DMS114 treated with DMSO at 0.1 percent for 48 hours (cell line): ENCODE measurements around the gene UBALD2.
"Not testable (repeated sequence)": the region's sequence is repeated elsewhere in the genome, so short reads cannot be mapped to it uniquely, and the experiment has no call there.

Experiments used
- DNase-seq: peaks from one replicate; lab custom pipeline; 2025; ENCODE audit not compliant: unreplicated experiment; lab: John Stamatoyannopoulos, UW

Gene UBALD2

DNA sequence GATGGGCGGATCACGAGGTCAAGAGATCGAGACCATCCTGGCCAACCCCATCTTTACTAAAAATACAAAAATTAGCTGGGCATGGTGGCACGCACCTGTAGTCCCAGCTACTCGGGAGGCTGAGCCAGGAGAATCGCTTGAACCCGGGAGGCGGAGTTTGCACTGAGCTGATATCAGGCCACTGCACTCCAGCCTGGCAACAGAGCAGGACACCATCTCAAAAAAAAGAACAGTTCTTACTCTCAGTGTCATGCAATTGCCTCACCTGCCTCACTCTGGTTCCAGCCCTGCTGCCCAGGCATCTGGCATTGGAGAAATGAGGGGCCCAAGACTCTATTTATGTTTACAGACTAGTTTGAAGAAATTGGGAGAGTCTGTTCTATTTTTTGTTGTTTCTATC lies 20.4 kb upstream of the UBALD2 start:
- not testable (repeated sequence) for DNase-seq

DNA sequence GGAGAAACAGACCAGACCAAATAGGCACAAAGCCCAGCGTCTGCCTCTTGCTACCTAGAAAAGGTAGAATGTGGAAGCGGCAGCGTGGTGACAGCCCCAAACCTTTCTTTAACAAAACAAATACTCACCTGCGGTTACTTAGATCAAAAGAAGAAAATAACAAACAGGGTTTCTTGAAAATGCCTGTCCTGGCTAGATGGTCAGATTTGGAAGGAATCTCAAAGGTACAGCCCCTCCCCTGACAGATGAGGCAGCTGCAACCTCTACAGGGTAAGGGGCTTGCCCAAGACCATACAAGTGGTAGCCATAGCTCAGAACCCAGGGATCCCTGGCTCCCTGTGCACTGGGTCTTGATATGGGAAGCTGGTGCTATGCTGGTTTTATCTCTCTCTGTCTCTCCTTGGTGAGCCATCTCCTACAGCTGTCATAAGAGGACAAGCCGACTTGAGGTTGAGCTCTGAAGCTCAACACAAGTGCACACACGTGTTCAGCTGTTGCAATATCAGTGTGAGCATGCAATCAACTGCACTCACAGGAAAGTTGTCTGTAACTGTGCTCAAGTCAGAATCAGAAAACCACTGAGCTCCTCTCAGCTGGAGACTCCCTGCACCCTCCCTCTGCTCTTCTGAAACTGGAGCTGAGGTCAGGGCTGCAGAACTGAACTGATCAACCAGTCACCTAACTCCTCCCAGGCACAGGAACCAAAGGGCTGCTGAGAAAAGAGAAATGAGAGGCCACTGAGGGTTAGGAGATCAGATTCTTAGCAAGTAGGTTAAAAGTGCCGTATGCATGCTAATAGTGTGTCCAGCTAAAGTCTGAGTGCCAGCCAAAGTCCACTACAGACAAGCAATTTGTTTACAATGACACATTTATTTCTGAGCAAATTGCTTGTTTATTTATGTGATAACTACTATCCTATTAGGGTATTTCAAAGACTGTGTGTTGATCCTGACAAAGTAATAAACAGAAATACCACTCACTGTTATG lies 18.8 kb upstream of the UBALD2 start:
- no peak for DNase-seq

DNA sequence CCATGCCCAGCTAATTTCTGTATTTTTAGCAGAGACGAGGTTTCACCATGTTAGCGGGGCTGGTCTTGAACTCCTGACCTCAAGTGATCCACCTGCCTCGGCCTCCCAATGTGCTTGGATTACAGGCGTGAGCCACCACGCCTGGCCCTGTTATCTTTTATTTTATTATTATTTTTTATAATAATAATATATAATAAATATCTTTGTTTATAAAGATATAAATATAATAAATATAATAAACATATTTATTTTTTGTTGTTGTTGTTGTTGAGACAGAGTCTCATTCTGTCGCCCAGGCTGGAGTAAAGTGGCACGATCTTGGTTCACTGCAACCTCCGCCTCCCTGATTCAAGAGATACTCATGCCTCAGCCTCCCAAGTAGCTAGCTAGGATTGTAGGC lies 17.8 kb upstream of the UBALD2 start:
- DNase-seq, result no peak

DNA sequence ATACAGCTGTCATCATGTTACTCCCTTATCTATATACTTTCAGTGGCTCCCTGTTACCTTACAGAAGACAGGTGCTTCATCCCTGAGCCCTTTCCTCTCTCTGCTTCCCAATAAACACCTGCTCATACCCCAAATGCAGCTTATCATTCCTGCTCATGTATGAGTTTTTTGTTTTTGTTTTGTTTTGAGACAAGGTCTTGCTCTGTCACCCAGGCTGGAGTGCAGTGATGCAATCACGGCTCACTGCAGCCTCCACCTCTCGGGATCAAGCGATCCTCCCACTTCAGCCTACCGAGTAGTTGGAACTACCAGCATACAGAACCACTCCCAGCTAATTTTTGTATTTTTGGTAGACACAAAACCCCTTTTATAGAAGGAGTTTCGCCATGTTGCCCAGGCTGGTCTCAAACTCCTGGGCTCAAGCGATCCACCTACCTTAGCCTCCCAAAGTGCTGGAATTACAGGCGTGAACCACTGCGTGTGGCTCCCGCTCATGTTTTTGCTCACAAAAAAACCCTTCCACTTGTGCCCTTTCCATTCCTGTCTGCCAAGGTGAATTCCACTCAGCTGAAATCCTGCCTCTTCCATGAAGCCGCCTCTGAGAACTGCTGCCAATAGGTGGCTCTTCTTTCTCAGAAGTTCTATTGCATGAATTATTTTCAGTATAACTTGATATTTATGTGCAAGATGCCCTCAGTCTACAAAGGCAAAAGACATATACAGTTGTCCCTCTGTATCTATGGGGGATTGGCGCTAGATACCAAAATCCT lies 16.9 kb upstream of the UBALD2 start:
- DNase-seq, result no peak

DNA sequence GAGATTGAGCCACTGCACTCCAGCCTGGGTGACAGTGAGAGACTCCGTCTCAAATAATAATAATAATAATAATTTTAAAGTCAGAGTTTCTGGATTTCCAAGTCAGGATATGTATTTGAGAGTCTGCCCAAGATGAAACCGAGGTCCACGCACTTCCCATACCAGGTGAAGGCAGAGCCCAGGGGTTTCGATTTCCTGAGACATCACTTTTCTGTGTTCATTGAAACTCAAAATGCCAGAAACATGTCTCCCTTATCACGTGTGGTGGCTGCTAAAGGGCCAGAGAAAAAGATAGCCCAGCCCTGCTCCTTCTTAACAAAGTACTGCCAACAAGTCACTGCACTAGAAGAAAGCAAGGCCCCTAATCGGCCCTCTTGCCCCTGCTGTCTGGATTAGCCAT lies 15.0 kb upstream of the UBALD2 start:
- no peak for DNase-seq

DNA sequence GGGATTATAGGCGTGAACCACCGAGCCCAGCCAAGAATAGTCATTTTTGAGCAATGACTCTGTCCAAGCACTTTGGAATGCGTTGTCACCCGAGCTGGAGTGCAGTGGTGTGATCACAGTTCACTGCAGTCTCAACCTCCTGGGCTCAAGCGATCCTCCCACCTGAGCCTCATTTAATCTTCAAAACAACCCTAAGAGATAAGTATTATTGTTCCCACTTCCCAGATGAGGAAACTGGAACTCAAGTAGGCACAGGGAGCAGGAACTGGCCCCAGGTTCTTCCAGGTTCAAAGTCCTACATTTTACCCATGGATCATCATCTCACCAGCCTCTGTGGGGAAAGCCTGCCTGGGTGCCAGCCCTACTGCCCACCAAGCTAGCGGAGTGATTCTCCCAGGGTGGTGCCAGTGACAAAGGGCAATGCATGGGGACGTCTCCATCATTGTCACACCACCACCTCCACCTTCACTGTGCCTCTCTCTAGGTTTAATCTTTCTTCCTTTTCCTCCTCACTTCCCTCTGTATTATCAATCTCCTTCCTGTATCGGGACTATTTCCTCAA lies 13.6 kb upstream of the UBALD2 start:
- DNase-seq, result no peak

DNA sequence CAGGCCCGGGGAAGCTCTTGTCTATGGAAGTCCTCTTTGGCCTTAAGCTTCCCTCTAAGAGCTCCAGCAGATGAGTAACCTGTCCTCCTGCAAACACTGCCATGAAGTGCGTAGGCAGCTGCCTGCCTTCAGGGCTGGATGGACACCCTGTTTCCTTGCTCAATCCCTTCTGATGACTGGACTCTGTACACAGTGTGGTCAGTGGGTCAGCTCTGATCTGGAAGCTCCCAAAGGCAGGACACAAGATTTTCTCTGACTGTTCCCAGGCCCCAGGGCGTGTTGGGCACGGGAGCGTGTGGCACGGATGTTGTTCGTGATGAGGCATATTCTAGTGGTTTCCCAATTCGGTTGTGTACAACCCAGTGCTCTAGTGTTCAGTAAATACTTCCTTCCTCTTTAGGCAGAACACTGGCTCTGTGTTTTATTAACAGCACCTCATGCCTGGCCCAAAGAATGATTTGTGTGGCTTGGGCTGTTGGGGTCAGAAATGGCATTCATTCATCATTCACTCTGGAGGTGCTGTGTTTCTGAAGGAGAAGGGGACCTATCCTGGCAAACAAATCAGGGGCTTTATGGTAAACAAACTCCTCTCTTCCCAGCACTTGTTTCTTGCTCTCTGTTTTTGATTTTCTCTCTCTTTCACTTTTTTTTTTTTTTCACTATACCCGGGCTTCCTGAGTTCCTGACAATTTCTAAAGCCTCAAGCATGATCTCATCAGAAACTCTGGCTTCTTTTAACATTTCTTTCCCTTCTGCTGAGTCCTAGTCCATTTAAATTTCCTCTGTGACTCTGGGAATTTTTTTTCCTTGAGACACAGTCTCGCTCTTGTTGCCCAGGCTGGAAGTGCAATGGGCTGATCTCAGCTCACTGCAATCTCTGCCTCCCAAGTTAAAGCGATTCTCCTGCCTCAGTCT lies 12.9 kb upstream of the UBALD2 start:
- no peak for DNase-seq

DNA sequence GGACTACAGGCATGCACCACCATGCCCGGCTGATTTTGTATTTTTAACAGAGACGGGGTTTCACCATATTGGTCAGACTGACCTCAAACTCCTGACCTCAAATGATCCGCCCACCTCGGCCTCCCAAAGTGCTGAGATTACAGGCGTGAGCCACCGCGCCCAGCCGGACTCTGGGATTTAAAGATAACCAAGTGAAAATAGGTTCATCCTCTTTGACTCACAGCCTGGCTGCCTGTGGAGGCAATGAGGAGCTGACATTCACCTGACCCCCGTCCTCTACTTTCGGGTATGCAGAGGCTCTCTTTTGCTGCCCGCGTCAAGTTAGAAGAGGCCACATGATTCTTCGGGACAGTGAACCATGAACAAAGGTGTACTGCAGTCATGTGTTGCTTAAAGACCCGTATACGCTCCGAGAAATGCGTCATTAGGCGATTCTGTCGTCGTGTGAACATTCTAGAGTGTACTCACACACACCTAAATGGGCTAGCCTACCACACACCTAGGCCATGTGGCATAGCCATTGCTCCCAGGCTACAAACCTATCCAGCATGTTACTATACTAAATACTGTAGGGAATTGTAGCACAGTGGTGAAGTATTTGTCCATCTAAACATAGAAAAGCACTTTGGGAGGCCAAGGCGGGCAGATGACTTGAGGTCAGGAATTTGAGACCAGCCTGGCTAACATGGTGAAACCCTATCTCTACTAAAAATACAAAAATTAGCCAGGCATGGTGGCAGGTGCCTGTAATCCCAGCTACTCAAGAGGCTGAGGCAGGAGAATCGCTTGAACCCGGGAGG lies 12.0 kb upstream of the UBALD2 start:
- not testable (repeated sequence) for DNase-seq

DNA sequence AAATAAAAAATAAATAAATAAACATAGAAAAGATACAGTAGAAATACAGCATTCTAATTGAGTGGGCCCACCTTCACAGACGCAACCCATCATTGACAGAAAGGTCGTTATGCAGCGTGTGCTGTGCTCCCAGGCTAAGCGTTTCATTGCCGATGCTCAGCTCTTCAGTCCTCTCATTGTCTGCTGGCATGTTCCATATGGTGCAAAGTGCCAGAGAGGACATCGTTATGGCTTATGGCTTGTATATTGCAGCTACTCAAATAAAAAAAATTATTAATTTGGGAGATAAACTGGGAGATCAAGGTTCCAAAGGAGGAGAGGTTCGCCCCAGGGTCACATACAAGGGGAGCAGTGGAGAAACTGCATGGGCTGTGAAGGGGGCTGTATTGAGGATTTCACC lies 11.3 kb upstream of the UBALD2 start:
- DNase-seq, result no peak

DNA sequence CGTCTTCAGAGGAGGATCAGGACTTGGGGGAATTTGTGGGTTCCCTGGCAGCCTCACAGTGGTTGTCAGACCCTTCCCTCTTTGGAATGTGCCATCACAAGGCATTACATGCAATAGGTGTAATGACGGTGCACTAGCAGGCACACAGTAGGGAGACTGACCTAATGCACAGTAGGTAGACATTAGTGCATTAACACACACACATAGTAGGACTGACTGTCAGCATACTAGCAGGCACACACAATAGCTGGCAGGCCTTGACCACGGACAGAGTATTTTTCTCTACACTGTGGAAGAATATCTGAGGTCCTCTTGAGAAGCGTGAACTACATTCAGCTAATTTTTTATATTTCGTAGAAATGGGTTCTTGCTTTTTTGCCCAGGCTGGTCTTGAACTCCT lies 10.9 kb upstream of the UBALD2 start:
- DNase-seq, result no peak

DNA sequence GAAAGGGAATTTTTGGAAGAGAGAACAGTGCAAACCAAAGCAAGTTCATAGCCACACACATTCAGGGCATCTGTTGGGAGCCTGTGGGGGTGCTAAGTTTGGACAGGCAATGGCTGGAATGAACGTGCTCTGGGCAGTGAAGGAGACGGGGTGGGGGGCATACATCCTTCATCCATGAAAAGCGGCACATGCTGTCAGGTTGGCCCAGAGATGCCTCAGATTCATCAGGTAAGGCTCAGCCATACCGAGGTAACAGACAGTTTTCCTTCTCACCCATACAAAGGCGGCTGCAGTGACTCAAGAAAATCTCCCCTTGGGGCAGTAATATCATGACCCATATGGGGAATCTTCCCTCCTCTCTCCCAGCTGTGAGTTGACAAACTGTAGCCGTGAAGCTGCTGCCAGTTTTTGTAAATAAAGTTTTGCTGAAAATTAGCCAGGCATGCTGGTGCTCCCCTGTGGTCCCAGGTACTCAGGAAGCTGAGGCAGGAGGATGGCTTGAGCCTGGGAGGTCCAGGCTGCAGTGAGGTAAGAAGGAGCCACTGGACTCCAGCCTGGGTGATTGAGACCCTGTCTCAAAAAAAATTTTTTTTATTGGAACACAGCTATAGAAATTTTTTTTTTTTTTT lies 9.2 kb upstream of the UBALD2 start:
- DNase-seq, result no peak

DNA sequence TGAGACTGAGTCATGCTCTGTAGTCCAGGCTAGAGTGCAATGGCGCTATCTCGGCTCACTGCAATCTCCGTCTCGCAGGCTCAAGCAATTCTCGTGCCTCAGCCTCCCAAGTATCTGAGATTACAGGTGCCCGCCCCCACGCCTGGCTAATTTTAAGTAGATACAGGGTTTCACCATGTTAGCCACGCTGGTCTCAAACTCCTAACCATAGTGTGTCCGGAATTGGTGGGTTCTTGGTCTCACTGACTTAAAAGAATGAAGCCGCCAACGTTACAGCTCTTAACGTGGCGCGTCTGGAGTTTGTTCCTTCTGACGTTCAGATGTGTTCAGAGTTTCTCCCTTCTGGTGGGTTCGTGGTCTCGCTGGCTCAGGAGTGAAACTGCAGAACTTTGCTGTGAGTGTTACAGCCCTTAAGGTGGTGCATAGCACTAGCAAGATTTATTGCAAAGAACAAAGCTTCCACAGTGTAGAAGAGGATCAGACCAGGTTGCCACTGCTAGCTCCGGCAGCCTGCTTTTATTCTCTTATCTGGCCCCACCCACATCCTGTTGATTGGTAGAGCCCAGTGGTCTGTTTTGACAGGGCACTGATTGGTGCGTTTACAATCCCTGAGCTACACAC lies 8.6 kb upstream of the UBALD2 start:
- DNase-seq, result not testable (repeated sequence)

DNA sequence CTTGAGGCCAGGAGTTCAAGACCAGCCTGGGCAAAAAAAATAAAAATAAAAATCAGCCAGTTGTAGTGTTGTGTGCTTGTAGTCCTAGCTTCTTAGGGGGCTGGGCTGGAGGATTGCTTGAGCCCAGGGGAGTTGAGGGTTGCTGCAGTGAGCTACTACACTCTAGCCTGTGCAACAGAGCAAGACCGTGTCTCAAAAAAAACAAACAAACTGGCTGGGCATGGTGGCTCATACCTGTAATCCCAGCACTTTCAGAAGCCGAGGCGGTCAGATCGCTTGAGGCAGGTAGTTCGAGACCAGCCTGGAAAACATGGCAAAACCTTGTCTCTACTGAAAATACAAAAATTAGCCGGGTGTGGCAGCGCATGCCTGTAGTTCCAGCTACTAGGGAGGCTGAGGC lies 4.9 kb upstream of the UBALD2 start:
- DNase-seq, result no peak

DNA sequence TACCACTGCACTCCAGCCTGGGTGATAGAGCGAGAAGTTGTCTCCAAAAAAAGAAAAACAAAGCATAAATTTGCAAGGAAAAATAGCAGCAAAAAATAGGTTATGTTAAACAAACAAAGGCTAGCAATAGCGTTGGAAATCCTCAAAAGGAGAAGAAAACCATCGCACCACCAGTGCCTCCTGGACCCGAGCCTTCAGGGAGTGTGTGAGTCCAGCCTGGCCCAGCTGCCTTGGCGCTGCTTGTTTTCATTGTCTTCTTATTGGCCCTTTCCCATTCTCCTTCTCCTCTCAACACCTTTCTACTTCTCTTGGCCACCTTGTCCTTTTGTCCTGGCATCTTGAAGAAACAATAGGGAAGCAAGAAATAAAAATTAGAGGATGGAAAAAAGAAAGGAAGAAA lies 4.5 kb upstream of the UBALD2 start:
- DNase-seq, result no peak

DNA sequence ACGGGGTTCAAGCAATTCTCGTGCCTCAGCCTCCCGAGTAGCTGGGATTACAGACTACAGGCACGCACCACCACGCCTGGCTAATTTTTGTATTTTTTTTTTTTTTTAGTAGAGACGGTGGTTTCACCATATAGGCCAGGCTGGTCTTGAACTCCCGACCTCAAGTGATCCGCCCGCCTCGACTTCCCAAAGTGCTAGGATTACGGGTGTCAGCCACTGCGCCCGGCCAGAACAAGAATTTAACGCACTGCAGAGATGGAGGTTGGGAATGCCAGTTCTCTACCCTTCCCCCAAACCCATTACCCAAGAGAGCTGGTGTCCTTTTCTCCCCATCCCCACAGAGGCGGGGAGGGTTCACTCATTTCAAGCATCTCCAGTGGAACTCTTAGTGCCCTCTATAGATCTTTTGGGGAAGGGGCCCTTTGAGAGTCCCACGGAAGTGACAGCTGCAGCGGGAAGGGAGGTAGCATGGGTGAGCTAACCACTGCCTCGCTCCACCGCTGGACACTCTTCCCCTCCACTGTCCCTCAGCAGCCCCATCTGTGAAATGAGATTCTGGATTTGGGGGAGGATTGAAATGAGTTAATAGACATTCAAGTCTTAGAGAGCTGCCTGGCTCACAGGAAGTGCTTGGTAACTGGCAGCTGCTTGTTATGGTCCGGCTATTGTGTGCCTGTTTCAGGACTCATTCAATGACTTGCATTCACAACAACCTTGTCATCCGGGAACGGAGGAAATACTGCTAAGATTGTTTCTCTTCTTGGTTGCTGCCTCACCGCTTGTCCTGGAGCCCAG lies 3.5 kb upstream of the UBALD2 start:
- DNase-seq, result no peak

DNA sequence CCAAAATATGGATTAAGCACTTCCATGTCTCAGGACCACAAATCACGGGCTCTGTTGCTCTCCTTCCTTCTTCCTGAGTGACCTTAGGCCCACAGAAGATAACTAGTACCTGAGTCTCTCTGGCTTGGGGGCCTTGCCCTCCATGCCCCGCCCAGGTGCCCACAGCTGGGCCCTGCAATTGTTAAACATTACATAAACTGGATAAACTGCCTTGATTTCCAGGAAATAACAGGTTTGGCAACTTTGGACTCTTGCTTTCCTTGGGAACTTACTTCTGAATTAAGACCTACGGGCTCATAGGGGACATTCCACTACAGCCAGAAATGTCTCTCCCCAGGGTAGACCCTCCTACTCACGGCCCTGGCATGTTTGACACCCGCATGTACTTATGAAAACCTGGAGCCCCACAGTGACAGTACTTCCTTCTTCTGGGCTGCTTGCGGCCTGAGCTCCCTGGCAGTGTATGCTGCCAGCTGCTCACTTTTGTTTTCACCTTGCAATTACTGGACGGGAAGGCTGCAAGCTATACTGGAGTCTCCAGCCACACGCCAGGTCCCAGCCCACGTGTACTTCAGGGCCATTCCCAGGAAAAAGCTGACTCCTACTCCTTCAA lies 2.3 kb upstream of the UBALD2 start:
- no peak for DNase-seq

DNA sequence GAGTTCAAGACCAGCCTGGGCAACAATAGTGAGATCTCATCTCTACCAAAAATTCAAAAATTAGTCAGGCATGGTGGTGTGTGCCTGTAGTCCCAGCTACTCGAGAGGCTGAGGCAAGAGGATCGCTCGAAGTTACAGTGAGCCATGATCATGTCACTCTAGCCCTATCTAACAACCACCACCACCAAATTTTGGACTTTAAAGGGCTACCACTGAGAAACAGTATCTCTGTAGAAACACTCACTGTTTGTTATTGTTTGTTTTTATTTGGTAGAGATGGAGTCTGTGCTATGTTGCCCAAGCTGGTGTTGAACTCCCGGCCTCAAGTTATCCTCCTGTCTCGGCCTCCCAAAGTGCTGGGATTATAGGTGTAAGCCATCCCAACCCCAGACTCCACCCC lies 1.3 kb upstream of the UBALD2 start:
- DNase-seq, result no peak

DNA sequence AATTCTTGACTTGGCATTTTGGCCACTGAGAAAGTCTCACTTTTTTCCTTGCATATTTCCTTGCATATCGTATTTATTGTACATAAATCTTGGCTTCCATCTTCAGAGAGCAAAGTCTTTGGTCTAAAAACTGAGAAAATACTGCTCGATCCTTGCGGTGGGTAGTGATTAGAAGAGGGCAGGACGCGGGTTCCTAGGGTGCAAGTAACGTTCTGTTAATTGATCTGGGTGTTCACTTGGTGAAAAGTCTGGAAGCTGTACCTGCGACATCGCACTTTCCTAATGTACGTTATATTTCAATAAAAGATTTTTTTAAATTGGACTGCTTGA lies 758 bp upstream of the UBALD2 start:
- DNase-seq, result no peak
